Measurements from ENCODE around the gene BAIAP2.

GRCh38 chr17:81110488-81111040 is 75.6 kb downstream of the BAIAP2 start:
- no peak for TF ChIP-seq CTCF (conservative IDR thresholded peaks at IDR 0.05 in 1 of 2, IDR thresholded peaks at IDR 0.05 in 1 of 2; ENCODE audit: extremely low read depth in 1 of 2, insufficient read depth in 1 of 2, low read depth in 1 of 2, low read length in 2 of 2)
- no peak for TF ChIP-seq EZH2 (IDR thresholded peaks at IDR 0.05; ENCODE audit: borderline replicate concordance, low read length)
